GM19193 (cell line): ENCODE data around the gene NME1.

ENCODE experiments used
- POLR2A ChIP-seq: IDR thresholded peaks from 4 replicates; pipeline ENCODE4 v1.6.1; 2011; ENCODE audit not compliant: insufficient read depth, insufficient read length; ENCODE audit errors: extremely low read depth

Gene NME1

GRCh38 chr17:51153210-51154072 lies at the start of gene NME1:
NME1 (plus strand) TSS chr17:51153559; CDS start chr17:51155655, 2,096 bp downstream.
- peak; percentile 85 for TF ChIP-seq POLR2A

- TF ChIP-seq POLR2A = no peak
These were observed 45.6 kb upstream of the NME1 start for GRCh38 chr17:51107778-51108177.

GRCh38 chr17:51115179-51115578 lies 38.2 kb upstream of the NME1 start:
- no peak for TF ChIP-seq POLR2A

- no peak for TF ChIP-seq POLR2A
These were observed 34.8 kb upstream of the NME1 start for GRCh38 chr17:51118330-51119195.

- TF ChIP-seq POLR2A = no peak
These were observed 33.7 kb upstream of the NME1 start for GRCh38 chr17:51119415-51120356.

- TF ChIP-seq POLR2A = no peak
These were observed 33.0 kb upstream of the NME1 start for GRCh38 chr17:51120357-51120738.

- peak; percentile 88 for TF ChIP-seq POLR2A
These were observed 32.4 kb upstream of the NME1 start, which contains the start of gene SPAG9 for GRCh38 chr17:51120739-51121619. SPAG9 (minus strand) TSS chr17:51120868; CDS start chr17:51120656, 212 bp downstream.

GRCh38 chr17:51121620-51122472 lies 31.5 kb upstream of the NME1 start:
- peak; percentile 47 for TF ChIP-seq POLR2A

GRCh38 chr17:51124640-51125503 lies 28.5 kb upstream of the NME1 start:
- no peak for TF ChIP-seq POLR2A

- TF ChIP-seq POLR2A = no peak
These were observed 25.3 kb upstream of the NME1 start for GRCh38 chr17:51128076-51128475.

GRCh38 chr17:51132964-51133319 lies 20.4 kb upstream of the NME1 start:
- no peak for TF ChIP-seq POLR2A

- TF ChIP-seq POLR2A = no peak
These were observed 20.0 kb upstream of the NME1 start for GRCh38 chr17:51133365-51133764.
